Upper lobe of left lung (tissue), 4 donors: ENCODE data around the gene ATG7.

Experiments used
- POLR2A ChIP-seq, 4 donors: fragments of 450-650 bp; IDR thresholded peaks; one replicate each; pipeline ENCODE4 v1.5.1; 2016 to 2017; ENCODE audit warnings: antibody characterized with exemption in 4 of 4, mild to moderate bottlenecking in 2 of 4
- POLR2AphosphoS5 ChIP-seq, 2 donors: sonication (generic); formaldehyde crosslinking; IDR thresholded peaks; one replicate each; pipeline ENCODE4 v1.5.1; 2017; ENCODE audit warnings: antibody characterized with exemption in 2 of 2

DNA sequence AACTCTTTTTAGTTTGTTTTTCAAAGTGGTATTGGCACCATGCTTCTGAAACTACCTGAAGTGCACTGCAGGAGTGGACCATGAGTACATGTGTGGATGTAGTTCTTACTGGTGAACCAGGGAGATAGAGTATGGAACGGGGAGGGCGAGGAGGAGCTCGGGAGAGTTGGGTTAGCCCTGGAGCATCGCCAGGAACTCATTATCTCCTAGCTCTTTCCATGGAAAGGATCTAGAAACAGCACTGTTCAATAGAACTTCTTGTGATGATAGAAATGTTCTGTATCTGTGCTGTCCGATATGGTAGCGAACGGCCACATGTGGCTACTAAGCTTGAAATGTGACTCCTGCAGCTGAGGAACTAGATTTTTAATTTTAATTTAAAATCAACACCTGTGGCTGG, 324.2 kb downstream of the ATG7 start:
- TF ChIP-seq POLR2A (IDR thresholded peaks at IDR 0.05) (no peak), POLR2AphosphoS5 (IDR thresholded peaks at IDR 0.05) (no peak)
